GM12878 (cell line): ENCODE results near the gene FRAS1. TPM values are rescaled to one million over a fixed set of nuclear protein-coding genes. Genes with fewer than 3 reads are reported as not detected.

Experiments
- ATAC-seq: fragments of 200-7000 bp; cut with Tn5 transposase; 3 replicates; pipeline ENCODE4 v1.9.1; 2020; ENCODE audit warnings: mild to moderate bottlenecking, moderate library complexity
- BruUV-seq: library from RNA; stranded (reverse); fragments of 400-500 nt; replicated peaks from 2 replicates; lab custom pipeline; 2021; lab: Mats Ljungman, UMichigan
- CTCF ChIA-PET: fragments of 300-600 bp; sonication (Branson Sonifier 250); formaldehyde crosslinking; extraction: SDS; loops from one replicate; lab custom pipeline; 2021; ENCODE audit warnings: inconsistent platforms; lab: Yijun Ruan, JAX
- POLR2A ChIA-PET: fragments of 350-600 bp; formaldehyde crosslinking; extraction: SDS; loops from one replicate; lab custom pipeline; 2021; ENCODE audit warnings: inconsistent platforms; lab: Charles Lee
- RAD21 ChIA-PET: fragments of 300-600 bp; sonication (Branson Sonifier 250); formaldehyde crosslinking; loops from one replicate; lab custom pipeline; 2023; ENCODE audit warnings: antibody characterized with exemption; ENCODE audit not compliant: unreplicated experiment; lab: Charles Lee
- SMC1A ChIA-PET: fragments of 300-600 bp; sonication (Branson Sonifier 250); formaldehyde crosslinking; loops from one replicate; lab custom pipeline; 2023; ENCODE audit not compliant: unreplicated experiment, uncharacterized antibody; lab: Charles Lee
- DNase-seq: peaks from one replicate; pipeline ENCODE4 v3.0.0-alpha.2; 2011; ENCODE audit warnings: low read depth, low spot score
- FAIRE-seq: peaks from 3 replicates; lab custom pipeline; 2011; peaks lifted over from hg19 to GRCh38; lab: Jason Lieb, UNC
- H2AFZ ChIP-seq: 2 replicates; pipeline ENCODE4 v1.6.0; 2011; ENCODE audit warnings: low read depth, low read length, control low read depth; ENCODE audit not compliant: control insufficient read depth
- H3K27ac ChIP-seq: 2 replicates; pipeline ENCODE4 v1.5.1; 2011; ENCODE audit warnings: control low read depth; ENCODE audit not compliant: control insufficient read depth, insufficient read depth
- H3K27me3 ChIP-seq, 2 experiments: replicated peaks in 1 of 2; 2 replicates each; pipeline versions ENCODE4 v1.6.0 to v1.6.1; 2011; ENCODE audit warnings: low read length in 1 of 2; ENCODE audit not compliant: control insufficient read depth in 2 of 2, insufficient read depth in 2 of 2
- H3K36me3 ChIP-seq, 2 experiments: 2 replicates each; pipeline ENCODE4 v1.5.1; 2011; ENCODE audit warnings: low read length in 1 of 2; ENCODE audit not compliant: control insufficient read depth in 2 of 2, insufficient read depth in 2 of 2
- H3K4me1 ChIP-seq: 2 replicates; pipeline ENCODE4 v1.6.1; 2011; ENCODE audit warnings: mild to moderate bottlenecking, low read length, moderate library complexity, mixed read lengths; ENCODE audit not compliant: control insufficient read depth, insufficient read depth
- H3K4me2 ChIP-seq: 2 replicates; pipeline ENCODE4 v1.6.0; 2011; ENCODE audit warnings: control low read depth; ENCODE audit not compliant: control insufficient read depth, insufficient read depth
- H3K4me3 ChIP-seq: fragments of 200-600 bp; sonication (generic); 2 replicates; pipeline ENCODE4 v1.5.1; 2016
- H3K79me2 ChIP-seq: 2 replicates; pipeline ENCODE4 v1.6.0; 2011; ENCODE audit warnings: low read length; ENCODE audit not compliant: control insufficient read depth, insufficient read depth
- H3K9ac ChIP-seq: 2 replicates; pipeline ENCODE4 v1.8.0; 2011; ENCODE audit warnings: low read length, control low read depth, mixed read lengths; ENCODE audit not compliant: control insufficient read depth, insufficient read depth
- H3K9me3 ChIP-seq: replicated peaks from 3 replicates; pipeline ENCODE4 v1.5.1; 2011; ENCODE audit warnings: mild to moderate bottlenecking, low read length; ENCODE audit not compliant: control insufficient read depth, insufficient read depth
- H4K20me1 ChIP-seq: 2 replicates; pipeline ENCODE4 v1.6.0; 2011; ENCODE audit not compliant: control insufficient read depth, insufficient read depth
- ATF7 ChIP-seq: fragments of 450-650 bp; IDR thresholded peaks from 2 replicates; pipeline ENCODE4 v1.6.1; 2016; ENCODE audit warnings: low read depth, mild to moderate bottlenecking
- DPF2 ChIP-seq: fragments of 450-650 bp; IDR thresholded peaks from 2 replicates; pipeline ENCODE4 v1.6.1; 2017; ENCODE audit warnings: mild to moderate bottlenecking
- HDAC6 ChIP-seq: fragments of 200-600 bp; sonication (generic); IDR thresholded peaks from one replicate; pipeline ENCODE4 v1.8.0; 2017; ENCODE audit warnings: antibody characterized with exemption; ENCODE audit not compliant: unreplicated experiment
- MYB ChIP-seq: fragments of 150-350 bp; IDR thresholded peaks from 2 replicates; pipeline ENCODE4 v1.6.1; 2014; ENCODE audit warnings: mild to moderate bottlenecking, low read depth, low read length, borderline replicate concordance
- NFYB ChIP-seq: IDR thresholded peaks from 2 replicates; pipeline ENCODE4 v1.6.1; 2011; ENCODE audit warnings: low read depth, mild to moderate bottlenecking, low read length, improper control_type of control experiment, moderate library complexity; ENCODE audit not compliant: insufficient read depth
- NR2F1 ChIP-seq: fragments of 450-650 bp; conservative IDR thresholded peaks from 2 replicates; pipeline ENCODE4 v1.6.1; 2017; ENCODE audit warnings: mild to moderate bottlenecking
- NRF1 ChIP-seq: conservative IDR thresholded peaks from 2 replicates; pipeline ENCODE4 v1.6.1; 2011; ENCODE audit warnings: mild to moderate bottlenecking, low read depth, low read length, improper control_type of control experiment
- PML ChIP-seq: IDR thresholded peaks from 2 replicates; pipeline ENCODE4 v1.6.1; 2012; ENCODE audit warnings: low read length, inconsistent platforms
- SMAD1 ChIP-seq: fragments of 450-650 bp; IDR thresholded peaks from 2 replicates; pipeline ENCODE4 v1.6.1; 2018; ENCODE audit warnings: mild to moderate bottlenecking, low read depth; ENCODE audit not compliant: partially characterized antibody
- STAT3 ChIP-seq: IDR thresholded peaks from 2 replicates; pipeline ENCODE4 v1.6.1; 2011; ENCODE audit warnings: low read depth, low read length, improper control_type of control experiment
- ZBED1 ChIP-seq: IDR thresholded peaks from 2 replicates; pipeline ENCODE4 v1.6.1; 2016; ENCODE audit warnings: borderline replicate concordance
- ZNF207 ChIP-seq: fragments of 450-650 bp; IDR thresholded peaks from 2 replicates; pipeline ENCODE4 v1.6.1; 2014; ENCODE audit warnings: antibody characterized with exemption, mild to moderate bottlenecking, borderline replicate concordance
- WGBS: methylation state at CpG from one replicate; pipeline ENCODE4 v1.1.6; 2016; ENCODE audit warnings: low lambda C conversion rate; ENCODE audit not compliant: insufficient replicate concordance, insufficient coverage; ENCODE audit errors: missing lambda C conversion rate; 5-methylcytosine and 5-hydroxymethylcytosine counted together
- in situ Hi-C: fragments of 300-500 bp; cut with MboI; formaldehyde crosslinking; loops from 9 replicates; pipeline ENCODE4 v1.14.3; 2018; ENCODE audit warnings: mixed read lengths
- intact Hi-C: fragments of 100-400 bp; cut with micrococcal nuclease; formaldehyde crosslinking; loops from one replicate; pipeline ENCODE4 v1.14.2; 2022; ENCODE audit not compliant: unreplicated experiment
- polyA plus RNA-seq, 11 experiments: library from polyadenylated mRNA; depleted of rRNA in 4 of 11; unstranded in 6 of 11; stranded (reverse) in 5 of 11; fragments of >200 nt; fragmentation: Nextera tagmentation in 4 of 11; fragmentation: Illumina TruSeq in 1 of 11; extraction: Ambion mirVana in 4 of 11; extraction: Trizol in 1 of 11; gene quantifications; 1 replicate in 1 of 11; 2 replicates in 10 of 11; pipeline versions ENCODE4 v1.2.1 to v1.2.3, GENCODE V29; 2011 to 2016; ENCODE audit warnings: inconsistent platforms in 2 of 11, missing spikeins in 2 of 11, low read depth in 1 of 11
- total RNA-seq, 4 experiments: library from RNA; depleted of rRNA in 3 of 4; stranded (reverse); fragments of >200 nt in 3 of 4; fragmentation: Illumina TruSeq in 1 of 4; extraction: Trizol in 1 of 4; gene quantifications; 2 replicates each; pipeline versions ENCODE4 v1.2.1 to v1.2.3, GENCODE V29; 2013 to 2021
- TF ChIP-seq, protein P1 (sequence below): fragments of 450-650 bp; IDR thresholded peaks from 2 replicates; pipeline ENCODE4 v1.6.1; 2017; ENCODE audit warnings: mild to moderate bottlenecking, low read depth, inconsistent platforms; ENCODE audit not compliant: poor library complexity, severe bottlenecking
- TF ChIP-seq, protein P2 (sequence below): fragments of 450-650 bp; IDR thresholded peaks from 2 replicates; pipeline ENCODE4 v1.6.1; 2016; ENCODE audit warnings: mild to moderate bottlenecking, moderate library complexity, borderline replicate concordance

FRAS1 gene
- total and polyA plus RNA-seq, 10 of the 15 experiments (the other 5 are each of a cell fraction or from before 2014, with no cell fraction given) = 0.08 to 11.7 (median 0.20) TPM

DNA sequence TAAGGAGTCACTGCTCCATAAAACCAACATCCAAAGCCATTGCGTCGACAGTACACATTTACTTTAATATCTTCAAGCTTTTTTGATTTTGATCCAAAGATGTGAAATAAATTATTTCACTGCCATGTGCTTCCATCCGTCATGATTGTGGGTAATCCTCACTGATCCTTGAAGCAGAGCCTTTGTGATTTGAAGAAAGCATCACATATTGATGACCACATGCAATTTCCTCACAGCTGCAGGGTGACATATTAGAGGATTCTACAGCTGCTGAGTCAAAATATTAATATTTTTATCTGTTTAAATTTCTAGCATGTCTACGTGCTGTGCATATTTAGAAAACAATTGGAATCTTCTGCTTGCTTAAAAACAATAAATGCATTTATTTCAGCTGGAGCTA lies 297.7 kb downstream of the FRAS1 start:
- H3K27ac ChIP-seq = no peak overlapping the region
- TF ChIP-seq ATF7 = no peak
- TF ChIP-seq MYB = no peak
- TF ChIP-seq STAT3 = no peak
- no peak for TF ChIP-seq SMAD1
- TF ChIP-seq, protein P1, sequence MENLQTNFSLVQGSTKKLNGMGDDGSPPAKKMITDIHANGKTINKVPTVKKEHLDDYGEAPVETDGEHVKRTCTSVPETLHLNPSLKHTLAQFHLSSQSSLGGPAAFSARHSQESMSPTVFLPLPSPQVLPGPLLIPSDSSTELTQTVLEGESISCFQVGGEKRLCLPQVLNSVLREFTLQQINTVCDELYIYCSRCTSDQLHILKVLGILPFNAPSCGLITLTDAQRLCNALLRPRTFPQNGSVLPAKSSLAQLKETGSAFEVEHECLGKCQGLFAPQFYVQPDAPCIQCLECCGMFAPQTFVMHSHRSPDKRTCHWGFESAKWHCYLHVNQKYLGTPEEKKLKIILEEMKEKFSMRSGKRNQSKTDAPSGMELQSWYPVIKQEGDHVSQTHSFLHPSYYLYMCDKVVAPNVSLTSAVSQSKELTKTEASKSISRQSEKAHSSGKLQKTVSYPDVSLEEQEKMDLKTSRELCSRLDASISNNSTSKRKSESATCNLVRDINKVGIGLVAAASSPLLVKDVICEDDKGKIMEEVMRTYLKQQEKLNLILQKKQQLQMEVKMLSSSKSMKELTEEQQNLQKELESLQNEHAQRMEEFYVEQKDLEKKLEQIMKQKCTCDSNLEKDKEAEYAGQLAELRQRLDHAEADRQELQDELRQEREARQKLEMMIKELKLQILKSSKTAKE = no peak
- TF ChIP-seq NRF1 = no peak
- TF ChIP-seq DPF2 = no peak
- TF ChIP-seq NR2F1 = no peak
- no peak for TF ChIP-seq NFYB
- no peak for TF ChIP-seq PML
- no peak for TF ChIP-seq ZNF207
- TF ChIP-seq, protein P2, sequence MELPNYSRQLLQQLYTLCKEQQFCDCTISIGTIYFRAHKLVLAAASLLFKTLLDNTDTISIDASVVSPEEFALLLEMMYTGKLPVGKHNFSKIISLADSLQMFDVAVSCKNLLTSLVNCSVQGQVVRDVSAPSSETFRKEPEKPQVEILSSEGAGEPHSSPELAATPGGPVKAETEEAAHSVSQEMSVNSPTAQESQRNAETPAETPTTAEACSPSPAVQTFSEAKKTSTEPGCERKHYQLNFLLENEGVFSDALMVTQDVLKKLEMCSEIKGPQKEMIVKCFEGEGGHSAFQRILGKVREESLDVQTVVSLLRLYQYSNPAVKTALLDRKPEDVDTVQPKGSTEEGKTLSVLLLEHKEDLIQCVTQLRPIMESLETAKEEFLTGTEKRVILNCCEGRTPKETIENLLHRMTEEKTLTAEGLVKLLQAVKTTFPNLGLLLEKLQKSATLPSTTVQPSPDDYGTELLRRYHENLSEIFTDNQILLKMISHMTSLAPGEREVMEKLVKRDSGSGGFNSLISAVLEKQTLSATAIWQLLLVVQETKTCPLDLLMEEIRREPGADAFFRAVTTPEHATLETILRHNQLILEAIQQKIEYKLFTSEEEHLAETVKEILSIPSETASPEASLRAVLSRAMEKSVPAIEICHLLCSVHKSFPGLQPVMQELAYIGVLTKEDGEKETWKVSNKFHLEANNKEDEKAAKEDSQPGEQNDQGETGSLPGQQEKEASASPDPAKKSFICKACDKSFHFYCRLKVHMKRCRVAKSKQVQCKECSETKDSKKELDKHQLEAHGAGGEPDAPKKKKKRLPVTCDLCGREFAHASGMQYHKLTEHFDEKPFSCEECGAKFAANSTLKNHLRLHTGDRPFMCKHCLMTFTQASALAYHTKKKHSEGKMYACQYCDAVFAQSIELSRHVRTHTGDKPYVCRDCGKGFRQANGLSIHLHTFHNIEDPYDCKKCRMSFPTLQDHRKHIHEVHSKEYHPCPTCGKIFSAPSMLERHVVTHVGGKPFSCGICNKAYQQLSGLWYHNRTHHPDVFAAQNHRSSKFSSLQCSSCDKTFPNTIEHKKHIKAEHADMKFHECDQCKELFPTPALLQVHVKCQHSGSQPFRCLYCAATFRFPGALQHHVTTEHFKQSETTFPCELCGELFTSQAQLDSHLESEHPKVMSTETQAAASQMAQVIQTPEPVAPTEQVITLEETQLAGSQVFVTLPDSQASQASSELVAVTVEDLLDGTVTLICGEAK = no peak
- no peak for TF ChIP-seq ZBED1
- no peak for TF ChIP-seq HDAC6
- H3K79me2 ChIP-seq = no peaks in the 10 kb centered on the region
- H3K27me3 ChIP-seq = no peaks in the 10 kb centered on the region; a peak in 1 of 4 replicates
- POLR2A ChIA-PET = interaction anchor here (0.6 kb wide), 1 partner anchor 9 kb away, joined by 3 read pairs; no protein-coding TSS in a partner anchor
- no peak for DNase-seq
- H3K9me3 ChIP-seq = no peaks in the 10 kb centered on the region
- no peaks in the 10 kb centered on the region for H3K36me3 ChIP-seq
- H3K4me2 ChIP-seq = no peak overlapping the region
- SMC1A ChIA-PET = interaction anchor here (0.7 to 2.2 kb wide), 6 partner anchors 8 to 33 kb away, joined by 3 to 18 read pairs (median 4); no protein-coding TSS in a partner anchor
- H2AFZ ChIP-seq = no peak overlapping the region
- in situ Hi-C loops (no loop called here), intact Hi-C loops (no loop called here)
- BruUV-seq = no TSS peak
- no peak for FAIRE-seq
- H3K4me3 ChIP-seq = no peak overlapping the region
- CTCF ChIA-PET = interaction anchor here (1.0 to 1.8 kb wide), 2 partner anchors 9 to 21 kb away, joined by 3 to 8 read pairs; no protein-coding TSS in a partner anchor
- H3K9ac ChIP-seq = no peak overlapping the region
- no peaks in the 10 kb centered on the region for H4K20me1 ChIP-seq
- RAD21 ChIA-PET = interaction anchor here (1.3 to 1.4 kb wide), 2 partner anchors 9 to 11 kb away, joined by 4 to 5 read pairs; no protein-coding TSS in a partner anchor
- WGBS = 22% methylated on average over 4 of the region's 4 CpGs
- no peak for ATAC-seq
- no peaks in the 10 kb centered on the region for H3K4me1 ChIP-seq
